MM.1S (cell line): ENCODE results near the gene PCOLCE2.

Experiments
- DNase-seq: peaks from one replicate; pipeline ENCODE4 v3.0.0-alpha.2; 2015
- H2AFZ ChIP-seq: fragments of 300-600 bp; sonication (generic); 2 replicates; pipeline ENCODE4 v1.6.0; 2016; ENCODE audit warnings: antibody characterized with exemption, low read length
- H3F3A ChIP-seq: fragments of 300-600 bp; sonication (generic); 2 replicates; pipeline ENCODE4 v1.6.1; 2016; ENCODE audit warnings: mild to moderate bottlenecking, antibody characterized with exemption, low read length, moderate library complexity, mixed read lengths; ENCODE audit not compliant: insufficient read depth
- H3K27ac ChIP-seq: fragments of 300-600 bp; sonication (generic); 2 replicates; pipeline ENCODE4 v1.5.1; 2016; ENCODE audit warnings: mild to moderate bottlenecking, low read length
- H3K27me3 ChIP-seq: fragments of 300-600 bp; sonication (generic); replicated peaks from 2 replicates; pipeline ENCODE4 v1.6.0; 2016; ENCODE audit warnings: low read length; ENCODE audit not compliant: insufficient read depth
- H3K36me3 ChIP-seq: fragments of 300-600 bp; sonication (generic); replicated peaks from 2 replicates; pipeline ENCODE4 v1.6.1; 2016; ENCODE audit warnings: mild to moderate bottlenecking, low read length, mixed read lengths; ENCODE audit not compliant: insufficient read depth
- H3K4me1 ChIP-seq: fragments of 300-600 bp; sonication (generic); 2 replicates; pipeline ENCODE4 v1.6.1; 2016; ENCODE audit warnings: low read length, mixed read lengths
- H3K4me2 ChIP-seq: fragments of 300-600 bp; sonication (generic); 2 replicates; pipeline ENCODE4 v1.6.0; 2016; ENCODE audit warnings: low read depth, low read length
- H3K4me3 ChIP-seq: fragments of 300-600 bp; sonication (generic); 2 replicates; pipeline ENCODE4 v1.5.1; 2016; ENCODE audit warnings: low read length, mixed read lengths
- H3K79me2 ChIP-seq: fragments of 300-600 bp; sonication (generic); 2 replicates; pipeline ENCODE4 v1.6.1; 2016; ENCODE audit warnings: mixed run types, low read length, mixed read lengths
- H3K9ac ChIP-seq: fragments of 300-600 bp; sonication (generic); 2 replicates; pipeline ENCODE4 v1.6.1; 2016; ENCODE audit warnings: low read length, mixed read lengths
- H3K9me2 ChIP-seq: fragments of 300-600 bp; sonication (generic); replicated peaks from 2 replicates; pipeline ENCODE4 v1.6.1; 2016; ENCODE audit warnings: mild to moderate bottlenecking, low read length, mixed read lengths; ENCODE audit not compliant: insufficient read depth
- H3K9me3 ChIP-seq: fragments of 300-600 bp; sonication (generic); replicated peaks from 2 replicates; pipeline ENCODE4 v1.6.1; 2016; ENCODE audit warnings: mild to moderate bottlenecking, low read length, mixed read lengths; ENCODE audit not compliant: insufficient read depth
- H4K20me1 ChIP-seq: fragments of 300-600 bp; sonication (generic); 2 replicates; pipeline ENCODE4 v1.6.1; 2016; ENCODE audit warnings: mild to moderate bottlenecking, low read length, moderate library complexity, mixed read lengths; ENCODE audit not compliant: insufficient read depth
- CTCF ChIP-seq: fragments of 300-600 bp; sonication (generic); IDR thresholded peaks from 2 replicates; pipeline ENCODE4 v1.5.1; 2016; ENCODE audit warnings: antibody characterized with exemption, low read length, mixed read lengths
- EZH2 ChIP-seq: fragments of 300-600 bp; sonication (generic); optimal IDR thresholded peaks from 2 replicates; pipeline ENCODE3; 2017; ENCODE audit warnings: low read depth, mild to moderate bottlenecking, antibody characterized with exemption, low read length, mixed read lengths
- EZH2phosphoT487 ChIP-seq: fragments of 300-600 bp; sonication (generic); IDR thresholded peaks from 2 replicates; pipeline ENCODE4 v1.6.1; 2018; ENCODE audit warnings: antibody characterized with exemption, low read length

PCOLCE2 gene

DNA sequence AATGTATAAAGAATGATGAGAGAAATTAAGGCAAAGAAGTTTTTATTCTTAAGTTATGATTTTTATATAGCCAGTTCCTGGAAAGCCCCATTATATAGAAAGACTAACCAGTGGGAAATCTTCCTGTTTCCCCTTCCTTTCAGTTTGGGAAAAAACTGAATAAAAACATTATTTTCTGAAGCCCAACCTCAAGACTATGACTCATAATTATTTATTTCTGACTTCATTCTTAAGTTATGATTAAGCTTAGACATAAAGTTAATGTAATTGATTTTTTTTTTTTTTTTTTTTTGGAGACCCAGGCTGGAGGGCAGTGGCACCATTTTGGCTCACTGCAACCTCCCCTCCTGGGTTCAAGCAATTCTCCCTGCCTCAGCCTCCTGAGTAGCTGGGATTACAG lies 109.3 kb downstream of the PCOLCE2 start:
- Histone ChIP-seq H3K9ac (no peak overlapping the region), H3K27me3 (no peaks in the 10 kb centered on the region), H3K27ac (no peak overlapping the region), H3K4me1 (no peaks in the 10 kb centered on the region), H3K9me2 (no peaks in the 10 kb centered on the region), H3K4me3 (no peak overlapping the region), H2AFZ (no peak overlapping the region), H4K20me1 (no peaks in the 10 kb centered on the region), H3K36me3 (no peaks in the 10 kb centered on the region), H3K79me2 (no peaks in the 10 kb centered on the region), H3K9me3 (no peaks in the 10 kb centered on the region), H3F3A (no peaks in the 10 kb centered on the region), H3K4me2 (no peak overlapping the region)
- TF ChIP-seq CTCF = no peak
- TF ChIP-seq EZH2 = no peak
- no peak for TF ChIP-seq EZH2phosphoT487
- no peak for DNase-seq

GRCh38 chr3:142778541-142778940 lies 110.3 kb downstream of the PCOLCE2 start:
- Histone ChIP-seq H3K9me2 (no peaks in the 10 kb centered on the region), H3K4me3 (no peak overlapping the region), H3K4me1 (no peaks in the 10 kb centered on the region), H3K27ac (no peak overlapping the region), H3K9ac (no peak overlapping the region), H3F3A (no peaks in the 10 kb centered on the region), H3K79me2 (no peaks in the 10 kb centered on the region), H3K4me2 (no peak overlapping the region), H3K27me3 (no peaks in the 10 kb centered on the region), H4K20me1 (no peaks in the 10 kb centered on the region), H3K36me3 (no peaks in the 10 kb centered on the region), H2AFZ (no peak overlapping the region), H3K9me3 (no peaks in the 10 kb centered on the region)
- no peak for TF ChIP-seq EZH2phosphoT487
- no peak for TF ChIP-seq EZH2
- TF ChIP-seq CTCF = no peak
- DNase-seq = no peak

GRCh38 chr3:142777927-142778326 lies 111.0 kb downstream of the PCOLCE2 start:
- DNase-seq = no peak
- Histone ChIP-seq H3K79me2 (no peaks in the 10 kb centered on the region), H3K9me3 (no peaks in the 10 kb centered on the region), H3K9ac (no peak overlapping the region), H3K4me1 (no peaks in the 10 kb centered on the region), H3K4me2 (no peak overlapping the region), H3K4me3 (no peak overlapping the region), H3K9me2 (no peaks in the 10 kb centered on the region), H4K20me1 (no peaks in the 10 kb centered on the region), H3F3A (no peaks in the 10 kb centered on the region), H3K27ac (no peak overlapping the region), H3K36me3 (no peaks in the 10 kb centered on the region), H2AFZ (no peak overlapping the region), H3K27me3 (no peaks in the 10 kb centered on the region)
- TF ChIP-seq EZH2 (no peak), EZH2phosphoT487 (no peak), CTCF (no peak)
